ENCODE results near the gene PHACTR1.

GRCh38 chr6:13262302-13263230 is 546.0 kb downstream of the PHACTR1 start:
- no peak for TF ChIP-seq POLR2A (IDR thresholded peaks at IDR 0.05)
- TF ChIP-seq CTCF (IDR thresholded peaks at IDR 0.05), result no peak
